Esophagus mucosa (tissue), 1 donor: ENCODE data around the gene JPH3. TPM values are rescaled to one million over a fixed set of nuclear protein-coding genes. Genes with fewer than 3 reads are reported as not detected.

Source experiments
- ATAC-seq: fragments of 200-7000 bp; cut with Tn5 transposase; one replicate; pipeline ENCODE4 v1.9.1; 2020
- total RNA-seq: library from RNA; stranded (reverse); gene quantifications from one replicate; pipeline ENCODE4 v1.2.4, GENCODE V29; 2023
- donor health status: DM: yes; HTN: yes; CAD: no.

Gene JPH3
- 0.16 TPM for total RNA-seq

GRCh38 chr16:87602001-87602775 lies at the start of gene JPH3:
Gene JPH3, plus strand, starts transcription at chr16:87602508. Its CDS starts 639 bp downstream, at chr16:87603147.
- ATAC-seq = no peak

- no peak for ATAC-seq
These were observed 49.3 kb upstream of the JPH3 start for GRCh38 chr16:87552772-87553573.

GRCh38 chr16:87554754-87555427 lies 47.4 kb upstream of the JPH3 start:
- no peak for ATAC-seq

- ATAC-seq = no peak
These were observed 46.7 kb upstream of the JPH3 start for GRCh38 chr16:87555647-87556046.

GRCh38 chr16:87556941-87557459 lies 45.3 kb upstream of the JPH3 start:
- no peak for ATAC-seq

- no peak for ATAC-seq
These were observed 43.6 kb upstream of the JPH3 start for GRCh38 chr16:87558682-87559081.

GRCh38 chr16:87559945-87560344 lies 42.4 kb upstream of the JPH3 start:
- no peak for ATAC-seq

- peak; percentile 65 for ATAC-seq
These were observed 41.7 kb upstream of the JPH3 start for GRCh38 chr16:87560428-87561199.

- no peak for ATAC-seq
These were observed 40.9 kb upstream of the JPH3 start for GRCh38 chr16:87561200-87562105.

- no peak for ATAC-seq
These were observed 40.1 kb upstream of the JPH3 start for GRCh38 chr16:87562201-87562600.

GRCh38 chr16:87563022-87563421 lies 39.3 kb upstream of the JPH3 start:
- ATAC-seq = no peak

- ATAC-seq = no peak
These were observed 38.4 kb upstream of the JPH3 start for GRCh38 chr16:87563714-87564523.

- no peak for ATAC-seq
These were observed 37.9 kb upstream of the JPH3 start for GRCh38 chr16:87564524-87564778.

GRCh38 chr16:87569601-87570571 lies 32.4 kb upstream of the JPH3 start:
- ATAC-seq = no peak

- no peak for ATAC-seq
These were observed 31.8 kb upstream of the JPH3 start for GRCh38 chr16:87570572-87570937.

GRCh38 chr16:87570938-87571867 lies 31.1 kb upstream of the JPH3 start:
- ATAC-seq = peak; percentile 65

GRCh38 chr16:87571868-87572244 lies 30.5 kb upstream of the JPH3 start:
- no peak for ATAC-seq

- no peak for ATAC-seq
These were observed 29.3 kb upstream of the JPH3 start for GRCh38 chr16:87572959-87573358.
